ENCODE data around the gene SYT15.
"Not testable (repeated sequence)": the region's sequence is repeated elsewhere in the genome, so short reads cannot be mapped to it uniquely, and the experiment has no call there.

GRCh38 chr10:46573884-46574283 is 5.0 kb upstream of the SYT15 start:
- not testable (repeated sequence) for TF ChIP-seq CTCF (IDR thresholded peaks at IDR 0.05); POLR2A (IDR thresholded peaks at IDR 0.05); POLR2AphosphoS5 (IDR thresholded peaks at IDR 0.05; ENCODE audit: insufficient read depth in 1 of 2, low read depth in 1 of 2)

Measured in vagina (tissue), 2 donors.